Measurements from ENCODE around the gene BCL11B. TPM values are rescaled to one million over a fixed set of nuclear protein-coding genes. Genes with fewer than 3 reads are reported as not detected.

The BCL11B gene
- total and polyA plus RNA-seq, 2 donors (not counting 1 experiment from before 2014, with no cell fraction given): under 0.01 TPM; not detected in 1

DNA sequence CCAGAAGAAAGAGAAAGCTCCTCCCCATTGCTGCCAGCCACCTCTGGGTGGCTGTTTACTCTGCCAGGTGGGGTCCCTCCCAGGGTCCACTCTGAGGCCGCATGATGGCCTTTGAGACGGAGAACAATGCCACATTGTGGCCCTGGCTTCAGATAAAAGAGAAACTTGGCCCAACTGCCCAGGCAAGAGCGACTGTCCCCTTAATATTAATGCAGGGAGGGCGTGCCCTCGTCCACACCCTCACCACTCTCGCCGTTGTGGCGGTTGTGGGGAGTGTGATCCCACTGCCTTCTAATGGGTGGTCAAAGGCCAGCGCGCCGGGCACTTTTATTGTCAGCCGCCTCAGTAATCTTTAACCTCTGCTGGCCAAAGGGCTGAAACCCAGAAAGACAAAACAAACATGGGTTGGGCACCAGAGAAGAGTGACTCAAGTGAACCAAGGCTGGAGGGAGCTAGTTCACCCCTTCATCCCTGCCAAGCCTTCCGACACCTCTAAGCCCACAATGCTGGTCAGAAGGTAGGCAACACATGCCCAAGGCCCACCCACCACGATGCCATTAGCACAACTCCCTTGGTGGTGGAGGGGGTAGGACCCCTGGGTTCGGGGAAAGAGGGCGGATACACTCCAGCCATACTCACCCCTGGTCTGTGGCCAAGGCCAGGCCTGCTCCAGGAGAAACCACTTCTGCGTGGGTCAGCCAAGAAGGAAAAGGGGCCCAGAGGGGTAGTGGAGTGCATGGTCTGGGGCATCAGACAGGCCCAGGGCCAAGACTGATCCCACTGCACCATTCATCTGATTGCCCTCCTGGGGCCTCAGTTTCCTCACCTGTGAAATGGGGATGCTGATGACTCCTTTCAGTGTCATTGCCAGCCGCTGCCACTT, 44.5 kb upstream of the BCL11B start:
- no peak overlapping the region for H3K4me2 ChIP-seq (ENCODE audit: extremely low read depth, insufficient read depth, low read length)
- H3K36me3 ChIP-seq (ENCODE audit: control insufficient read depth, insufficient read depth, low read length): no peaks in the 10 kb centered on the region
- no peak overlapping the region for H3K9ac ChIP-seq (ENCODE audit: insufficient read depth, low read length)
- no peaks in the 10 kb centered on the region for H3K4me1 ChIP-seq (ENCODE audit: control insufficient read depth, extremely low read depth, insufficient read depth, low read length)
- no peak overlapping the region for H3K27ac ChIP-seq (ENCODE audit: insufficient read depth, low read length)
- no peak for DNase-seq (ENCODE audit: low read depth in 2 of 2)
- no peaks in the 10 kb centered on the region for H3K79me2 ChIP-seq (ENCODE audit: control insufficient read depth, insufficient read depth, low read length)
- H2AFZ ChIP-seq (ENCODE audit: low read length): no peak overlapping the region
- TF ChIP-seq EZH2 (IDR thresholded peaks at IDR 0.05; ENCODE audit: low read length, missing control alignments): no peak
- TF ChIP-seq, protein P1, sequence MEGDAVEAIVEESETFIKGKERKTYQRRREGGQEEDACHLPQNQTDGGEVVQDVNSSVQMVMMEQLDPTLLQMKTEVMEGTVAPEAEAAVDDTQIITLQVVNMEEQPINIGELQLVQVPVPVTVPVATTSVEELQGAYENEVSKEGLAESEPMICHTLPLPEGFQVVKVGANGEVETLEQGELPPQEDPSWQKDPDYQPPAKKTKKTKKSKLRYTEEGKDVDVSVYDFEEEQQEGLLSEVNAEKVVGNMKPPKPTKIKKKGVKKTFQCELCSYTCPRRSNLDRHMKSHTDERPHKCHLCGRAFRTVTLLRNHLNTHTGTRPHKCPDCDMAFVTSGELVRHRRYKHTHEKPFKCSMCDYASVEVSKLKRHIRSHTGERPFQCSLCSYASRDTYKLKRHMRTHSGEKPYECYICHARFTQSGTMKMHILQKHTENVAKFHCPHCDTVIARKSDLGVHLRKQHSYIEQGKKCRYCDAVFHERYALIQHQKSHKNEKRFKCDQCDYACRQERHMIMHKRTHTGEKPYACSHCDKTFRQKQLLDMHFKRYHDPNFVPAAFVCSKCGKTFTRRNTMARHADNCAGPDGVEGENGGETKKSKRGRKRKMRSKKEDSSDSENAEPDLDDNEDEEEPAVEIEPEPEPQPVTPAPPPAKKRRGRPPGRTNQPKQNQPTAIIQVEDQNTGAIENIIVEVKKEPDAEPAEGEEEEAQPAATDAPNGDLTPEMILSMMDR (conservative IDR thresholded peaks at IDR 0.05 in 1 of 2, IDR thresholded peaks at IDR 0.05 in 1 of 2; ENCODE audit: low read depth in 1 of 2, low read length in 2 of 2): no peak
- no peaks in the 10 kb centered on the region for H4K20me1 ChIP-seq (ENCODE audit: control insufficient read depth, extremely low read depth, insufficient read depth, low read length)
- H3K27me3 ChIP-seq (ENCODE audit: control insufficient read depth, insufficient read depth, low read length): no peaks in the 10 kb centered on the region
- no peak overlapping the region for H3K4me3 ChIP-seq (replicated peaks in 1 of 4; ENCODE audit: control extremely low read depth in 1 of 4, insufficient read depth in 1 of 4, low read depth in 3 of 4, low read length in 4 of 4)
- no peaks in the 10 kb centered on the region for H3K9me3 ChIP-seq (ENCODE audit: control insufficient read depth, insufficient read depth, low read depth, low read length)

DNA sequence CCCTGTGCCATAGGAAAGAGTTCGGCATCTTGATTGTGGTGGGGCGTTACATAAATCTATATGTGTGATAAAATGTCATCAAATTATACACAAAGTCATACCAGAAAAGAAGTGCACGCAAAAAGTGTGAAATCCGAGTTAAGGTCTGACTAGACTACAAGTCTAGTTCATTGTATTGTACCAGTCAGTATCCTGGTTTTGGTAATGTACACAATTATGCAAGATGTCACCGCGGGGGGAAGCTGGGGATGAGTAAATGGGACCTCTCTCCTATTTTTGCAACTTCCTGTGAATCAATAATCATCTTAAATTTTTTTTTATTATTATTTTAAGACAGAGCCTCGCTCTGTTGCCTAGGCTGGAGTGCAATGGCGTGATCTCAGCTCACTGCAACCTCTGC, 43.2 kb upstream of the BCL11B start:
- TF ChIP-seq, protein P1 (conservative IDR thresholded peaks at IDR 0.05 in 1 of 2, IDR thresholded peaks at IDR 0.05 in 1 of 2; ENCODE audit: low read depth in 1 of 2, low read length in 2 of 2): no peak
- no peak for TF ChIP-seq EZH2 (IDR thresholded peaks at IDR 0.05; ENCODE audit: low read length, missing control alignments)

DNA sequence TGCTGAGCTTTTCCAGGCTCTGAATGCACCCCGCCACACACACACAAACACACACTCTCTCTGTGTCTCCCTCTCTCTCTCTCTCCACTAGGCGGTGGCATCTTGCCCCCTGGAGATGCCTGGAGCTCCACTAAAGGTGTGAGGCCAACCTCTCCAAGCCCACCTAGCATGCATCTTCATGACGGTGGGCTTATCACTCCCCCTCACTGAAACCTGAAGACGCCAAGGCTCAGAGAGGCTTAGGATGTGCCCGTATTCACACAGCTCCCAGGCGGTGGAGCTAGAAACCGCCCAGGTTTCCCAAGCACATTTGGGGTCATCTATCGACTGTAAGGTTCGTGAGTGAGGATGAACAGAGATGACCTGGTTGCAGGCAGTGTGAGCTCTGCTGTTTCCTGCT, 42.6 kb upstream of the BCL11B start:
- H2AFZ ChIP-seq (ENCODE audit: low read length): no peak overlapping the region
- H3K27me3 ChIP-seq (ENCODE audit: control insufficient read depth, insufficient read depth, low read length): no peaks in the 10 kb centered on the region
- H3K36me3 ChIP-seq (ENCODE audit: control insufficient read depth, insufficient read depth, low read length): no peaks in the 10 kb centered on the region
- no peak overlapping the region for H3K9ac ChIP-seq (ENCODE audit: insufficient read depth, low read length)
- DNase-seq (ENCODE audit: low read depth in 2 of 2): no peak
- no peaks in the 10 kb centered on the region for H3K4me1 ChIP-seq (ENCODE audit: control insufficient read depth, extremely low read depth, insufficient read depth, low read length)
- H3K27ac ChIP-seq (ENCODE audit: insufficient read depth, low read length): no peak overlapping the region
- TF ChIP-seq EZH2 (IDR thresholded peaks at IDR 0.05; ENCODE audit: low read length, missing control alignments): no peak
- TF ChIP-seq, protein P1 (conservative IDR thresholded peaks at IDR 0.05 in 1 of 2, IDR thresholded peaks at IDR 0.05 in 1 of 2; ENCODE audit: low read depth in 1 of 2, low read length in 2 of 2): no peak
- H3K4me2 ChIP-seq (ENCODE audit: extremely low read depth, insufficient read depth, low read length): no peak overlapping the region
- no peaks in the 10 kb centered on the region for H4K20me1 ChIP-seq (ENCODE audit: control insufficient read depth, extremely low read depth, insufficient read depth, low read length)
- no peaks in the 10 kb centered on the region for H3K9me3 ChIP-seq (ENCODE audit: control insufficient read depth, insufficient read depth, low read depth, low read length)
- H3K79me2 ChIP-seq (ENCODE audit: control insufficient read depth, insufficient read depth, low read length): no peaks in the 10 kb centered on the region
- H3K4me3 ChIP-seq (replicated peaks in 1 of 4; ENCODE audit: control extremely low read depth in 1 of 4, insufficient read depth in 1 of 4, low read depth in 3 of 4, low read length in 4 of 4): no peak overlapping the region

More for the DNA sequence above, 43.2 kb upstream of the BCL11B start:
- Histone ChIP-seq H3K27me3 (ENCODE audit: control insufficient read depth, insufficient read depth, low read length) (no peaks in the 10 kb centered on the region), H3K9ac (ENCODE audit: insufficient read depth, low read length) (no peak overlapping the region), H3K79me2 (ENCODE audit: control insufficient read depth, insufficient read depth, low read length) (no peaks in the 10 kb centered on the region), H3K4me3 (replicated peaks in 1 of 4; ENCODE audit: control extremely low read depth in 1 of 4, insufficient read depth in 1 of 4, low read depth in 3 of 4, low read length in 4 of 4) (no peak overlapping the region), H3K27ac (ENCODE audit: insufficient read depth, low read length) (no peak overlapping the region), H3K36me3 (ENCODE audit: control insufficient read depth, insufficient read depth, low read length) (no peaks in the 10 kb centered on the region), H3K4me1 (ENCODE audit: control insufficient read depth, extremely low read depth, insufficient read depth, low read length) (no peaks in the 10 kb centered on the region), H3K4me2 (ENCODE audit: extremely low read depth, insufficient read depth, low read length) (no peak overlapping the region), H2AFZ (ENCODE audit: low read length) (no peak overlapping the region), H3K9me3 (ENCODE audit: control insufficient read depth, insufficient read depth, low read depth, low read length) (no peaks in the 10 kb centered on the region), H4K20me1 (ENCODE audit: control insufficient read depth, extremely low read depth, insufficient read depth, low read length) (no peaks in the 10 kb centered on the region)
- no peak for DNase-seq (ENCODE audit: low read depth in 2 of 2)
